MM.1S (cell line): Measurements from ENCODE around the gene SSBP2.
"Not testable (repeated sequence)": the region's sequence is repeated elsewhere in the genome, so short reads cannot be mapped to it uniquely, and the experiment has no call there.

Source experiments
- DNase-seq: peaks from one replicate; pipeline ENCODE4 v3.0.0-alpha.2; 2015
- H2AFZ ChIP-seq: fragments of 300-600 bp; sonication (generic); 2 replicates; pipeline ENCODE4 v1.6.0; 2016; ENCODE audit warnings: antibody characterized with exemption, low read length
- H3F3A ChIP-seq: fragments of 300-600 bp; sonication (generic); 2 replicates; pipeline ENCODE4 v1.6.1; 2016; ENCODE audit warnings: mild to moderate bottlenecking, antibody characterized with exemption, low read length, moderate library complexity, mixed read lengths; ENCODE audit not compliant: insufficient read depth
- H3K27ac ChIP-seq: fragments of 300-600 bp; sonication (generic); 2 replicates; pipeline ENCODE4 v1.5.1; 2016; ENCODE audit warnings: mild to moderate bottlenecking, low read length
- H3K27me3 ChIP-seq: fragments of 300-600 bp; sonication (generic); replicated peaks from 2 replicates; pipeline ENCODE4 v1.6.0; 2016; ENCODE audit warnings: low read length; ENCODE audit not compliant: insufficient read depth
- H3K36me3 ChIP-seq: fragments of 300-600 bp; sonication (generic); replicated peaks from 2 replicates; pipeline ENCODE4 v1.6.1; 2016; ENCODE audit warnings: mild to moderate bottlenecking, low read length, mixed read lengths; ENCODE audit not compliant: insufficient read depth
- H3K4me1 ChIP-seq: fragments of 300-600 bp; sonication (generic); 2 replicates; pipeline ENCODE4 v1.6.1; 2016; ENCODE audit warnings: low read length, mixed read lengths
- H3K4me2 ChIP-seq: fragments of 300-600 bp; sonication (generic); 2 replicates; pipeline ENCODE4 v1.6.0; 2016; ENCODE audit warnings: low read depth, low read length
- H3K4me3 ChIP-seq: fragments of 300-600 bp; sonication (generic); 2 replicates; pipeline ENCODE4 v1.5.1; 2016; ENCODE audit warnings: low read length, mixed read lengths
- H3K79me2 ChIP-seq: fragments of 300-600 bp; sonication (generic); 2 replicates; pipeline ENCODE4 v1.6.1; 2016; ENCODE audit warnings: mixed run types, low read length, mixed read lengths
- H3K9ac ChIP-seq: fragments of 300-600 bp; sonication (generic); 2 replicates; pipeline ENCODE4 v1.6.1; 2016; ENCODE audit warnings: low read length, mixed read lengths
- H3K9me2 ChIP-seq: fragments of 300-600 bp; sonication (generic); replicated peaks from 2 replicates; pipeline ENCODE4 v1.6.1; 2016; ENCODE audit warnings: mild to moderate bottlenecking, low read length, mixed read lengths; ENCODE audit not compliant: insufficient read depth
- H3K9me3 ChIP-seq: fragments of 300-600 bp; sonication (generic); replicated peaks from 2 replicates; pipeline ENCODE4 v1.6.1; 2016; ENCODE audit warnings: mild to moderate bottlenecking, low read length, mixed read lengths; ENCODE audit not compliant: insufficient read depth
- H4K20me1 ChIP-seq: fragments of 300-600 bp; sonication (generic); 2 replicates; pipeline ENCODE4 v1.6.1; 2016; ENCODE audit warnings: mild to moderate bottlenecking, low read length, moderate library complexity, mixed read lengths; ENCODE audit not compliant: insufficient read depth
- CTCF ChIP-seq: fragments of 300-600 bp; sonication (generic); IDR thresholded peaks from 2 replicates; pipeline ENCODE4 v1.5.1; 2016; ENCODE audit warnings: antibody characterized with exemption, low read length, mixed read lengths
- EZH2 ChIP-seq: fragments of 300-600 bp; sonication (generic); optimal IDR thresholded peaks from 2 replicates; pipeline ENCODE3; 2017; ENCODE audit warnings: low read depth, mild to moderate bottlenecking, antibody characterized with exemption, low read length, mixed read lengths
- EZH2phosphoT487 ChIP-seq: fragments of 300-600 bp; sonication (generic); IDR thresholded peaks from 2 replicates; pipeline ENCODE4 v1.6.1; 2018; ENCODE audit warnings: antibody characterized with exemption, low read length

The SSBP2 gene

GRCh38 chr5:81605299-81605698 lies 145.6 kb downstream of the SSBP2 start:
- H3K9ac ChIP-seq, result no peak overlapping the region
- no peak overlapping the region for H3K4me3 ChIP-seq
- no peaks in the 10 kb centered on the region for H3K4me1 ChIP-seq
- no peaks in the 10 kb centered on the region for H3K9me3 ChIP-seq
- H3K4me2 ChIP-seq, result no peak overlapping the region
- no peak overlapping the region for H2AFZ ChIP-seq
- H3K27me3 ChIP-seq, result no peaks in the 10 kb centered on the region
- peaks cover 10% of the 10 kb centered on the region; the same call in 1 of the 2 replicates for H3K36me3 ChIP-seq
- no peaks in the 10 kb centered on the region for H3K9me2 ChIP-seq
- TF ChIP-seq EZH2, result no peak
- TF ChIP-seq CTCF, result no peak
- TF ChIP-seq EZH2phosphoT487, result no peak
- H3K27ac ChIP-seq, result no peak overlapping the region
- no peaks in the 10 kb centered on the region for H4K20me1 ChIP-seq
- H3F3A ChIP-seq, result no peaks in the 10 kb centered on the region
- H3K79me2 ChIP-seq, result 0 out of 2 replicates have a peak, but pooled peaks cover 4% of the 10 kb centered on the region
- DNase-seq, result no peak

GRCh38 chr5:81604193-81604592 lies 146.7 kb downstream of the SSBP2 start:
- Histone ChIP-seq H2AFZ (no peak overlapping the region), H3K4me1 (no peaks in the 10 kb centered on the region), H3K9ac (no peak overlapping the region), H4K20me1 (no peaks in the 10 kb centered on the region), H3K9me3 (no peaks in the 10 kb centered on the region), H3K36me3 (peaks cover 9% of the 10 kb centered on the region; the same call in 1 of the 2 replicates), H3K27ac (no peak overlapping the region), H3K4me2 (no peak overlapping the region), H3K79me2 (0 out of 2 replicates have a peak, but pooled peaks cover 7% of the 10 kb centered on the region), H3K9me2 (no peaks in the 10 kb centered on the region), H3F3A (no peaks in the 10 kb centered on the region), H3K4me3 (no peak overlapping the region), H3K27me3 (no peaks in the 10 kb centered on the region)
- TF ChIP-seq EZH2phosphoT487 (no peak), EZH2 (no peak), CTCF (no peak)
- DNase-seq, result no peak

GRCh38 chr5:81601919-81602318 lies 149.0 kb downstream of the SSBP2 start:
- H3K4me3 ChIP-seq, result no peak overlapping the region
- H3K27me3 ChIP-seq, result no peaks in the 10 kb centered on the region
- no peak overlapping the region for H3K4me2 ChIP-seq
- no peak for DNase-seq
- no peaks in the 10 kb centered on the region for H3K9me3 ChIP-seq
- H3K9me2 ChIP-seq, result no peaks in the 10 kb centered on the region
- no peak overlapping the region for H2AFZ ChIP-seq
- H3K27ac ChIP-seq, result no peak overlapping the region
- no peak overlapping the region for H3K9ac ChIP-seq
- H3F3A ChIP-seq, result no peaks in the 10 kb centered on the region
- no peaks in the 10 kb centered on the region for H3K4me1 ChIP-seq
- peaks cover 17% of the 10 kb centered on the region for H3K79me2 ChIP-seq
- H4K20me1 ChIP-seq, result no peaks in the 10 kb centered on the region
- H3K36me3 ChIP-seq, result peaks cover 9% of the 10 kb centered on the region; the same call in 1 of the 2 replicates
- TF ChIP-seq CTCF (no peak), EZH2phosphoT487 (no peak), EZH2 (no peak)

GRCh38 chr5:81592085-81592484 lies 158.8 kb downstream of the SSBP2 start:
- not testable (repeated sequence) for H2AFZ ChIP-seq, H3K36me3 ChIP-seq, H3K9me2 ChIP-seq, H3K4me1 ChIP-seq, H4K20me1 ChIP-seq, H3K4me3 ChIP-seq, H3K27ac ChIP-seq, H3K4me2 ChIP-seq, H3K27me3 ChIP-seq, H3F3A ChIP-seq, DNase-seq, H3K9ac ChIP-seq, H3K9me3 ChIP-seq
- peaks cover 31% of the 10 kb centered on the region for H3K79me2 ChIP-seq
